Measurements from ENCODE around the gene ANKRD40. TPM values are rescaled to one million over a fixed set of nuclear protein-coding genes. Genes with fewer than 3 reads are reported as not detected.

Gene ANKRD40
- total RNA-seq, 4 donors from 2014 or later: 44.9 to 122 (median 80.4) TPM

- TF ChIP-seq, protein P1, sequence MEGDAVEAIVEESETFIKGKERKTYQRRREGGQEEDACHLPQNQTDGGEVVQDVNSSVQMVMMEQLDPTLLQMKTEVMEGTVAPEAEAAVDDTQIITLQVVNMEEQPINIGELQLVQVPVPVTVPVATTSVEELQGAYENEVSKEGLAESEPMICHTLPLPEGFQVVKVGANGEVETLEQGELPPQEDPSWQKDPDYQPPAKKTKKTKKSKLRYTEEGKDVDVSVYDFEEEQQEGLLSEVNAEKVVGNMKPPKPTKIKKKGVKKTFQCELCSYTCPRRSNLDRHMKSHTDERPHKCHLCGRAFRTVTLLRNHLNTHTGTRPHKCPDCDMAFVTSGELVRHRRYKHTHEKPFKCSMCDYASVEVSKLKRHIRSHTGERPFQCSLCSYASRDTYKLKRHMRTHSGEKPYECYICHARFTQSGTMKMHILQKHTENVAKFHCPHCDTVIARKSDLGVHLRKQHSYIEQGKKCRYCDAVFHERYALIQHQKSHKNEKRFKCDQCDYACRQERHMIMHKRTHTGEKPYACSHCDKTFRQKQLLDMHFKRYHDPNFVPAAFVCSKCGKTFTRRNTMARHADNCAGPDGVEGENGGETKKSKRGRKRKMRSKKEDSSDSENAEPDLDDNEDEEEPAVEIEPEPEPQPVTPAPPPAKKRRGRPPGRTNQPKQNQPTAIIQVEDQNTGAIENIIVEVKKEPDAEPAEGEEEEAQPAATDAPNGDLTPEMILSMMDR (IDR thresholded peaks at IDR 0.05; ENCODE audit: low read depth): no peak
Observed at GRCh38 chr17:50668838-50669581, 38.7 kb downstream of the ANKRD40 start.

GRCh38 chr17:50668025-50668837 is 39.5 kb downstream of the ANKRD40 start:
- TF ChIP-seq, protein P1 (IDR thresholded peaks at IDR 0.05; ENCODE audit: low read depth): no peak

GRCh38 chr17:50667259-50668024 is 40.3 kb downstream of the ANKRD40 start:
- TF ChIP-seq, protein P1 (IDR thresholded peaks at IDR 0.05; ENCODE audit: low read depth): no peak

- TF ChIP-seq, protein P1 (IDR thresholded peaks at IDR 0.05; ENCODE audit: low read depth): no peak
Observed at GRCh38 chr17:50666316-50666715, 41.4 kb downstream of the ANKRD40 start.

DNA sequence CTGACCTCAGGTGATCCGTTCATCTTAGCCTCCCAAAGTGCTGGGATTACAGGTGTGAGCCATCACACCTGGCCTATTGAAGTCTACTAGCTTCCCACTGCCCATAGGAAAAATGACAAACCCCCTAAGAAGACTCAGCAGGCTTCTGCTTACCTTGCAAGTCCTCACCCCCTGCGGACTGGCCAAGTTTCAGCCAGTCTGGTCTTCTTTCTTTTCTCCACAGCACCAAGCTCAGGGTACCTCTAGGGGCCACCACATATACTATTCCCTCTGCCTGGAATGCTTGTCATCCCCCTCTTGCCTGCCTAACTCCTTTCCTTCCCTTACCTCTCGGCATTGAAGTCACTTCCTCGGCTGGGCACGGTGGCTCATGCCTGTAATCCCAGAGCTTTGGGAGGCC is 41.9 kb downstream of the ANKRD40 start:
- TF ChIP-seq, protein P1 (IDR thresholded peaks at IDR 0.05; ENCODE audit: low read depth): no peak

GRCh38 chr17:50664788-50665458 is 42.8 kb downstream of the ANKRD40 start:
- TF ChIP-seq, protein P1 (IDR thresholded peaks at IDR 0.05; ENCODE audit: low read depth): no peak
